Adrenal gland (tissue), 12 donors: ENCODE measurements around the gene PDYN. TPM values are rescaled to one million over a fixed set of nuclear protein-coding genes. Genes with fewer than 3 reads are reported as not detected.

Source experiments
- DNase-seq, 7 donors: peaks; one replicate each; pipeline ENCODE4 v3.0.0-alpha.2; 2019 to 2020
- H3K27ac ChIP-seq, 5 donors: fragments of 200-600 bp; sonication (generic) in 4 of 5; 1 replicate in 3 of 5; 2 replicates in 2 of 5; pipeline versions ENCODE4 v1.5.1 to v1.8.0; 2016 to 2020; ENCODE audit warnings: mild to moderate bottlenecking in 1 of 5
- H3K27me3 ChIP-seq: fragments of 200-600 bp; 2 replicates; pipeline ENCODE4 v1.8.0; 2021
- H3K36me3 ChIP-seq, 2 donors: fragments of 200-600 bp; replicated peaks in 1 of 2; 1 replicate in 1 of 2; 2 replicates in 1 of 2; pipeline versions ENCODE4 v1.5.1 to v1.8.0; 2018 to 2022
- H3K4me1 ChIP-seq, 2 donors: fragments of 200-600 bp; replicated peaks in 1 of 2; 1 replicate in 1 of 2; 2 replicates in 1 of 2; pipeline versions ENCODE4 v1.5.1 to v1.8.0; 2018 to 2021
- H3K4me3 ChIP-seq, 4 donors: fragments of 200-600 bp; sonication (generic) in 3 of 4; one replicate each; pipeline ENCODE4 v1.5.1; 2016 to 2018
- H3K9me3 ChIP-seq, 3 donors: fragments of 200-600 bp; sonication (generic) in 1 of 3; replicated peaks in 1 of 3; 1 replicate in 2 of 3; 2 replicates in 1 of 3; pipeline versions ENCODE4 v1.5.1 to v1.8.0; 2016 to 2021
- CTCF ChIP-seq, 6 experiments: fragments of 450-650 bp in 4 of 6; fragments of 200-600 bp in 2 of 6; sonication (generic) in 1 of 6; IDR thresholded peaks; 1 replicate in 5 of 6; 2 replicates in 1 of 6; pipeline versions ENCODE4 v1.5.1 to v1.8.0; 2016 to 2021; ENCODE audit warnings: antibody characterized with exemption in 6 of 6, mild to moderate bottlenecking in 2 of 6, moderate library complexity in 1 of 6
- POLR2A ChIP-seq, 2 donors: fragments of 450-650 bp; IDR thresholded peaks; one replicate each; pipeline ENCODE4 v1.6.1; 2017; ENCODE audit warnings: antibody characterized with exemption in 2 of 2, mild to moderate bottlenecking in 2 of 2, moderate library complexity in 1 of 2
- WGBS, 4 donors: extraction: QIAGEN DNeasy Blood & Tissue Kit in 2 of 4; methylation state at CpG; one replicate each; pipeline versions ENCODE4 v1.1.5 to v1.1.7; 2013 to 2017; 5-methylcytosine and 5-hydroxymethylcytosine counted together
- intact Hi-C, 2 donors: fragments of 100-400 bp; cut with DNase I; formaldehyde crosslinking; loops; one replicate each; pipeline versions ENCODE4 v1.14.1 to v1.15.0; 2022 to 2023
- polyA plus RNA-seq, 3 donors: library from polyadenylated mRNA; stranded (reverse); fragments of 200-250 nt in 2 of 3; fragments of 350-450 nt in 1 of 3; fragmentation: Illumina TruSeq in 1 of 3; extraction: RNeasy Lipid Tissue Mini Kit (QIAGEN cat#74804) in 1 of 3; gene quantifications; one replicate each; pipeline ENCODE4 v1.2.3, GENCODE V29; 2013 to 2014
- total RNA-seq, 9 donors: library from RNA; depleted of rRNA in 4 of 9; stranded (reverse); fragments of >200 nt in 4 of 9; fragments of 120-200 nt in 1 of 9; fragmentation: NEBNext Ultra II Directional in 1 of 9; extraction: Animal tissue kit (Norgen Biotek cat#: 25700) in 1 of 9; gene quantifications; one replicate each; pipeline versions ENCODE4 v1.1.0 to v1.2.4, GENCODE V29; 2013 to 2023
- donor health status: healthy with polysubstance abuse.
- donor health status: Bipolar disorder and iron deficiency.
- donor health status: DM: yes; HTN: yes; CAD: no.
- donor health status: DM: no; HTN: no; CAD: no.
- donor health status: DM: no; HTN: no; CAD: no.
- donor health status: DM: yes; HTN: yes; CAD: no.

Gene PDYN
- total and polyA plus RNA-seq, 12 donors, result not detected

- intact Hi-C loops, result loop anchor here (2.0 to 5.0 kb wide), 2 partner anchors 75 to 167 kb away; no protein-coding TSS in a partner anchor
- peaks cover 0 to 10% of the 10 kb centered on the region in 2 donors for H3K4me1 ChIP-seq
- no peak overlapping the region for H3K27ac ChIP-seq
- no peak for DNase-seq
- TF ChIP-seq CTCF (IDR thresholded peaks at IDR 0.05), result no peak
- TF ChIP-seq POLR2A (IDR thresholded peaks at IDR 0.05), result no peak
- no peaks in the 10 kb centered on the region for H3K27me3 ChIP-seq
- H3K9me3 ChIP-seq, result no peaks in the 10 kb centered on the region
- 92 to 100% (median 98%) methylated on average over 1 of the region's 1 CpG for WGBS, 4 donors
- H3K4me3 ChIP-seq, result no peak overlapping the region
- no peaks in the 10 kb centered on the region for H3K36me3 ChIP-seq
Measured at GRCh38 chr20:2005359-2005758, 11.5 kb upstream of the PDYN start.

GRCh38 chr20:2004171-2004570 is 10.3 kb upstream of the PDYN start:
- Histone ChIP-seq H3K4me3 (no peak overlapping the region), H3K36me3 (no peaks in the 10 kb centered on the region), H3K27ac (no peak overlapping the region), H3K27me3 (no peaks in the 10 kb centered on the region), H3K9me3 (no peaks in the 10 kb centered on the region), H3K4me1 (peaks cover 0 to 10% of the 10 kb centered on the region in 2 donors)
- no peak for TF ChIP-seq POLR2A (IDR thresholded peaks at IDR 0.05)
- no peak for TF ChIP-seq CTCF (IDR thresholded peaks at IDR 0.05)
- DNase-seq, result no peak
- WGBS, 4 donors, result 10 to 33% (median 18%) methylated on average over 1 of the region's 1 CpG
- intact Hi-C loops, result loop anchor here in 1 of 2 donors (2.0 kb wide), 1 partner anchor 77 kb away; no protein-coding TSS in a partner anchor

GRCh38 chr20:2002365-2002764 is 8.5 kb upstream of the PDYN start:
- DNase-seq, result no peak
- no peak overlapping the region for H3K27ac ChIP-seq
- no peak overlapping the region for H3K4me3 ChIP-seq
- WGBS, 4 donors, result 71 to 81% (median 74%) methylated on average over 3 to 4 of the region's 4 CpGs
- TF ChIP-seq POLR2A (IDR thresholded peaks at IDR 0.05), result no peak
- TF ChIP-seq CTCF (IDR thresholded peaks at IDR 0.05), result no peak
- peaks cover 0 to 10% of the 10 kb centered on the region in 2 donors for H3K4me1 ChIP-seq
- H3K9me3 ChIP-seq, result no peaks in the 10 kb centered on the region
- intact Hi-C loops, result no loop called here
- no peaks in the 10 kb centered on the region for H3K36me3 ChIP-seq
- no peaks in the 10 kb centered on the region for H3K27me3 ChIP-seq

GRCh38 chr20:2001119-2001518 is 7.3 kb upstream of the PDYN start:
- Histone ChIP-seq H3K4me1 (peaks cover 0 to 2% of the 10 kb centered on the region in 2 donors), H3K9me3 (no peaks in the 10 kb centered on the region), H3K4me3 (no peak overlapping the region), H3K27ac (no peak overlapping the region), H3K27me3 (no peaks in the 10 kb centered on the region), H3K36me3 (no peaks in the 10 kb centered on the region)
- TF ChIP-seq CTCF (IDR thresholded peaks at IDR 0.05) (no peak), POLR2A (IDR thresholded peaks at IDR 0.05) (no peak)
- no peak for DNase-seq
- intact Hi-C loops, result no loop called here
- WGBS, 4 donors, result 57 to 77% (median 67%) methylated on average over 3 of the region's 3 CpGs
